GM10248 (cell line): ENCODE measurements around the gene FTCD.
"Not testable (repeated sequence)": the region's sequence is repeated elsewhere in the genome, so short reads cannot be mapped to it uniquely, and the experiment has no call there.

Experiments
- CTCF ChIA-PET: fragments of 300-600 bp; sonication (Branson Sonifier 250); formaldehyde crosslinking; extraction: SDS; loops from one replicate; lab custom pipeline; 2021; ENCODE audit warnings: antibody characterized with exemption; lab: Yijun Ruan, JAX
- POLR2A ChIA-PET: fragments of 350-650 bp; sonication (Branson Sonifier 250); formaldehyde crosslinking; extraction: SDS; loops from one replicate; lab custom pipeline; 2020; ENCODE audit warnings: antibody characterized with exemption; lab: Yijun Ruan, JAX
- DNase-seq: peaks from one replicate; pipeline ENCODE4 v3.0.0; 2012; ENCODE audit errors: extremely low spot score
- TF ChIP-seq, protein P1 (sequence below): IDR thresholded peaks from 2 replicates; pipeline ENCODE4 v1.5.1; 2012; ENCODE audit warnings: mild to moderate bottlenecking, low read depth; ENCODE audit errors: extremely low read depth, missing control alignments, control extremely low read depth

The FTCD gene

DNA sequence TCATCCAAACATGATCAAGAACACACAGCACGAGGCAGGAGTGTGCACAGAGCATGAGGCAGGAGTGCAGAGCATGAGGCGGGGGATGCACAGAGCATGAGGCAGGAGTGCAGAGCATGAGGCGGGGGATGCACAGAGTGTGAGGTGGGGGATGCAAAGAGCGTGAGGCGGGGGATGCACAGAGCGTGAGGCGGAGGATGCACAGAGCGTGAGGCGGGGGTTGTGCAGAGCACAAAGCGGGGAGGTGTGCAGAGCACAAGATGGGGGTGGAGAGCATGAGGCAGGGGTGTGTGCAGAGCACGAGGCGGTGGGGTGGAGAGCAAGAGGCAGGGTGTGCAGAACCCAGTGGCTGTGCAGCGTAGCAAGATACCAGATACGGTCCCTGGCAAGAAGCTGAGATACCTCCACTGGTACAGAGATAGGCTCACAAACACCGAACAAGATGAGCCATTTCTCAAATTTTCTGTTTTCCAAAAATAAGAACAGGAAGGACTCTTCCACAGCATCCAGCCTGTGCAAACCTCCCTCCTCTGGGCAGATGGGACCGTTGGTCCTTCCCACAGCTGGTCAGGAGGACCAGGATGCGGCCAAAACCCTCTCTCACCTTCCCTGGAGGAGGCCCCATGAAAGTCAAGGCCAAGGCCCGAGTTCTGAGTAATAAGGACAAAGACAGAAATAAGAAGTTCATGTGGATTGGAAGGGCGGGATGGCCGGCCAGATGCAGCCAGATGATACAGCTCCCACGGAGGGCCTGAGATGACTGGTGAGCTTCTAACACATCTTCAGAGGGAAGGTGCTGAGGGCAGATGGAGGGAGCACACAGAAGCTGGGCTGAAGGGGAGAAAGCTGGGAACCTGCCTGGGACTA, 16.9 kb upstream of the FTCD start:
- DNase-seq, result no peak
- TF ChIP-seq, protein P1, sequence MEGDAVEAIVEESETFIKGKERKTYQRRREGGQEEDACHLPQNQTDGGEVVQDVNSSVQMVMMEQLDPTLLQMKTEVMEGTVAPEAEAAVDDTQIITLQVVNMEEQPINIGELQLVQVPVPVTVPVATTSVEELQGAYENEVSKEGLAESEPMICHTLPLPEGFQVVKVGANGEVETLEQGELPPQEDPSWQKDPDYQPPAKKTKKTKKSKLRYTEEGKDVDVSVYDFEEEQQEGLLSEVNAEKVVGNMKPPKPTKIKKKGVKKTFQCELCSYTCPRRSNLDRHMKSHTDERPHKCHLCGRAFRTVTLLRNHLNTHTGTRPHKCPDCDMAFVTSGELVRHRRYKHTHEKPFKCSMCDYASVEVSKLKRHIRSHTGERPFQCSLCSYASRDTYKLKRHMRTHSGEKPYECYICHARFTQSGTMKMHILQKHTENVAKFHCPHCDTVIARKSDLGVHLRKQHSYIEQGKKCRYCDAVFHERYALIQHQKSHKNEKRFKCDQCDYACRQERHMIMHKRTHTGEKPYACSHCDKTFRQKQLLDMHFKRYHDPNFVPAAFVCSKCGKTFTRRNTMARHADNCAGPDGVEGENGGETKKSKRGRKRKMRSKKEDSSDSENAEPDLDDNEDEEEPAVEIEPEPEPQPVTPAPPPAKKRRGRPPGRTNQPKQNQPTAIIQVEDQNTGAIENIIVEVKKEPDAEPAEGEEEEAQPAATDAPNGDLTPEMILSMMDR, result no peak
- ChIA-PET POLR2A (no interaction called here), CTCF (interaction anchor here (1.4 kb wide), 1 partner anchor 29 kb away, joined by 8 read pairs; no protein-coding TSS in a partner anchor)

DNA sequence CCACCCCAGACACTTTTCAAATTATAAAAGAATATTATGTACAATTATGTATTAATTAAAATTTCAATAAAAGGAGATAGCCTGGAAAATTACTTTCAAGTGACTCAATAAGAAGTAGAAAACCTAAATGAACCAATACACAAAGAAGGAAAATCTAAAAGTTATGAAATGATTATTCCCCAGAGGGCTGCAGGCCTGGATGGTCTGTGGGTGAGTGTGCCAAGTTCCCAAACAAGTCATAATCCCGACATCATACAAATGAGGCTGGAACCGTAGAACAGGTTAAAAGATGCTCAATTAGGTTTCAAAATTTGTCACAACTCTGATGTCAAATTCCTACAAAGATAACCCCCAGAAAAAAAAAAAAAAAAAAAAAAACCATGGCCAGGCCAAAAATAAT, 16.2 kb upstream of the FTCD start:
- ChIA-PET CTCF (no interaction called here), POLR2A (no interaction called here)
- TF ChIP-seq, protein P1, result no peak
- no peak for DNase-seq

DNA sequence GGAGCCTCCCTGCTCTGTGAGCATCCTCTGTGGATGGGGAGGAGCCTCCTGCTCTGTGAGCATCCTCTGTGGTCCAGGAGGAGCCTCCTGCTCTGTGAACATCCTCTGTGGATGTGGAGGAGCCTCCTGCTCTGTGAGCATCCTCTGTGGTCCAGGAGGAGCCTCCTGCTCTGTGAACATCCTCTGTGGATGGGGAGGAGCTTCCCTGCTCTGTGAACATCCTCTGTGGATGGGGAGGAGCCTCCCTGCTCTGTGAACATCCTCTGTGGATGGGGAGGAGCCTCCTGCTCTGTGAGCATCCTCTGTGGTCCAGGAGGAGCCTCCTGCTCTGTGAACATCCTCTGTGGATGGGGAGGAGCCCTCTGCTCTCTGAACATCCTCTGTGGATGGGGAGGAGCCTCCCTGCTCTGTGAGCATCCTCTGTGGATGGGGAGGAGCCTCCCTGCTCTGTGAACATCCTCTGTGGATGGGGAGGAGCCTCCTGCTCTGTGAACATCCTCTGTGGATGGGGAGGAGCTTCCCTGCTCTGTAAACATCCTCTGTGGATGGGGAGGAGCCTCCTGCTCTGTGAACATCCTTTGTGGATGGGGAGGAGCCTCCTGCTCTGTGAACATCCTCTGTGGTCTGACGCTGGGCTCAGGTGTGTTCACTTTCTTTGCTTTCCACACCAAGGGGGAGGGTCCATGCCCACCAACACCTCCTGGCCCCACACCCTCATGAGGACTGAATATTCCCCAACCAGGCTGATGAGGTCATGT, 15.2 kb upstream of the FTCD start:
- CTCF ChIA-PET, DNase-seq, POLR2A ChIA-PET: not testable (repeated sequence)

DNA sequence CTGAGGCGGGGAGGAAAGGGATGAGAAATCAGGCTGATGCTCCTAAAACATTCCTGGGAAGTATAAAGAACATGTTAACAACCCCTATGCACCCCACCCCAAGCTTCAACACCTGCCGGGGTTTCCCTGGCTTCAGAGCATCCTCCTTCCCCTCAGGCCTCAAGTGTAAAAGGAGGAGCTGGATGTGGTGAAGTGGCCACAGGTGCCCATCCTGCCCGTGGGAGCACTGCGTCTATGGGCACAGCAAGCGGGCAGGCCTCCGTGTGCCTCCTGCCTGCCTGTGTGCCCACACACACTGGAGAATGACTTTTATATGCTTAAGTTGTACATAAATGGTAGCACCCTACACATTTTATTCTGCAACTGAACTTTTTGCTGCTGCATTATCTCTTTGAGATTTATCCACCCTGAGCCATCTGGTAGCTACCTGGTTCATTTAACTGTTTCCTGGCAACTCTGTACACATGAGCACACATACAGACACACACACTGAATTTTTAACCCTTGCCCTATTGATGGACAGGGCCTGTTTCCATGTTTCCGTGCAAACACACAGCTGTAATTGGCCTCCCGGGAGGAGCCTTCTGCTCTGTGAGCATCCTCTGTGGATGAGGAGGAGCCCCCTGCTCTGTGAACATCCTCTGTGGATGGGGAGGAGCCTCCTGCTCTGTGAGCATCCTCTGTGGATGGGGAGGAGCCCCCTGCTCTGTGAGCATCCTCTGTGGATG, 13.4 kb upstream of the FTCD start:
- POLR2A ChIA-PET, result no interaction called here
- DNase-seq, result no peak
- CTCF ChIA-PET, result interaction anchor here (2.2 kb wide), 1 partner anchor 26 kb away, joined by 5 read pairs; no protein-coding TSS in a partner anchor
- TF ChIP-seq, protein P1, result no peak

DNA sequence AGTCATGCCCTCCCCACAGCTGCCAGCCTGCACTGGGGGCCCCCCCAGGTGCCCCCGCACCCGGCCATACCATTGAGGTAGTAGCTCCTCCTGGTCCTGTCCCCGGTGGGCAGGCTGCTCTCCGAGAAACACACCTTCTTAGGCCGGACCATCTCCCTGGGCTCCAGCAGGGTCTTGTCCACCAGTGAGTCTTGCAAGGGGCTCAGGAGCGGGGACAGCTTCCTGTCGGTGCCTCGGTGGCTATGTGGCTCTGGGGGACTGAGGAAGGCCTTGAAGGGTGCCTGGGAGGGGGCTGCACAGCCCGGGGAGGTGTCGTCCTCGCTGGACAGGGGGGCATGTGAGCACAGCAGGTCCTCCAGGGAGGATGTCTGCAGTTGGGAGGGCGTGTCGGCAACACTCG, 12.9 kb upstream of the FTCD start:
- CTCF ChIA-PET, result interaction anchor here (2.2 kb wide), 1 partner anchor 25 kb away, joined by 5 read pairs; no protein-coding TSS in a partner anchor
- no peak for DNase-seq
- POLR2A ChIA-PET, result no interaction called here
- TF ChIP-seq, protein P1, result no peak

DNA sequence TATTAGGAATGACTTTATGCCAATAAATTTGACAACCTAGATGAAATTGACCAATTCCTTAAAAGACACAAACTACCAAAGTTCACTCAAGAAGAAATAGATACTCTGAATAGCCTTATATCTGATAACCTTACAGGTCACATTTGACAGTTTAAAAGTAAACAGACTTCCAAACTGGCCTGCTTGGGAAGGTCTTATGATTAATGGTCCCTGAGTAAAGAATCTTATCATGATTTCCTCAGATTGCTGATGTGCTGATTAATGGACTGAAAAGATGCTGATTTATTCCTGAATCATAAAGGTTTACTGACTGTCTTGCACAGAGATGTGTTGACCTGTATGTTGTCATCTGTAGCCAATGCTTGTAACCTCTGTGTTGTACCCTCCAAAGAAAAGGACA, 9.7 kb upstream of the FTCD start:
- CTCF ChIA-PET, result no interaction called here
- no peak for DNase-seq
- TF ChIP-seq, protein P1, result no peak
- POLR2A ChIA-PET, result no interaction called here

DNA sequence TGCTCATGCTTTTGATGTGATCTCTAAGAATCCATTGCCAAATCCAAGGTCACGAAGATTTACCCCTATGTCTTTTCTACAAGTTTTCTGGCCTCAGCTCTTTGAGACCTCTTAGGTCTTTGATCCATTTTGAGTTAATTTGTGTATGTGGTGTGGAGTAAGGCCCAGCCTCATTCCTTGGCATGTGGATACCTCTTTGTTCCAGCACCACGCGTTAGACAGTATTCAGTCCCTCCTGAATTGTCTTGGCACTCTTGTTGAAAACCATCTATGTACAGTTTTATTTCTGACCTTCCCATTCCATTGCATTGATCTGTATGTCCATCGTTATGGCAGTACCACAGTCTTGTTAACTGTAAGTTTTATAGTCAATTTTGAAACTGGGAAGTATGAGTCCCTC, 8.0 kb upstream of the FTCD start:
- no peak for DNase-seq
- TF ChIP-seq, protein P1, result no peak
- ChIA-PET CTCF (interaction anchor here (2.7 kb wide), 1 partner anchor 20 kb away, joined by 8 read pairs; no protein-coding TSS in a partner anchor), POLR2A (no interaction called here)
